BLaER1 treated with 17β-estradiol and CSF1 and Interleukin-3, amounts not matched to agents 10 nM and 100 nM (cell line): ENCODE data around the gene B3GAT1.
A peak's percentile ranks its signal among the peaks of the same experiment; 100 is the strongest.

Source experiments
- H3K27ac ChIP-seq, 11 experiments: shearing (Covaris generic); formaldehyde crosslinking; 2 replicates each; pipeline ENCODE4 v1.8.1; 2022
- H3K27me3 ChIP-seq, 11 experiments: shearing (Covaris generic); formaldehyde crosslinking; 2 replicates each; pipeline ENCODE4 v1.8.1; 2022
- H3K36me3 ChIP-seq, 11 experiments: shearing (Covaris generic); formaldehyde crosslinking; 2 replicates each; pipeline ENCODE4 v1.8.1; 2022
- H3K4me1 ChIP-seq, 10 experiments: shearing (Covaris generic); formaldehyde crosslinking; 2 replicates each; pipeline ENCODE4 v1.8.1; 2022
- H3K4me2 ChIP-seq, 11 experiments: shearing (Covaris generic); formaldehyde crosslinking; 2 replicates each; pipeline ENCODE4 v1.8.1; 2022
- H3K4me3 ChIP-seq, 10 experiments: shearing (Covaris generic); formaldehyde crosslinking; 2 replicates each; pipeline ENCODE4 v1.8.1; 2022
- H3K9ac ChIP-seq, 11 experiments: shearing (Covaris generic); formaldehyde crosslinking; 2 replicates each; pipeline ENCODE4 v1.8.1; 2022
- H3K9me3 ChIP-seq, 11 experiments: shearing (Covaris generic); formaldehyde crosslinking; replicated peaks in 1 of 11; 2 replicates each; pipeline ENCODE4 v1.8.1; 2022
- H4K20me1 ChIP-seq, 11 experiments: shearing (Covaris generic); formaldehyde crosslinking; 2 replicates each; pipeline ENCODE4 v1.8.1; 2022
- Cebpa-rat ChIP-seq, 11 experiments: shearing (Covaris generic); IDR thresholded peaks; 2 replicates each; pipeline ENCODE4 v1.8.1; 2022

Gene B3GAT1

DNA sequence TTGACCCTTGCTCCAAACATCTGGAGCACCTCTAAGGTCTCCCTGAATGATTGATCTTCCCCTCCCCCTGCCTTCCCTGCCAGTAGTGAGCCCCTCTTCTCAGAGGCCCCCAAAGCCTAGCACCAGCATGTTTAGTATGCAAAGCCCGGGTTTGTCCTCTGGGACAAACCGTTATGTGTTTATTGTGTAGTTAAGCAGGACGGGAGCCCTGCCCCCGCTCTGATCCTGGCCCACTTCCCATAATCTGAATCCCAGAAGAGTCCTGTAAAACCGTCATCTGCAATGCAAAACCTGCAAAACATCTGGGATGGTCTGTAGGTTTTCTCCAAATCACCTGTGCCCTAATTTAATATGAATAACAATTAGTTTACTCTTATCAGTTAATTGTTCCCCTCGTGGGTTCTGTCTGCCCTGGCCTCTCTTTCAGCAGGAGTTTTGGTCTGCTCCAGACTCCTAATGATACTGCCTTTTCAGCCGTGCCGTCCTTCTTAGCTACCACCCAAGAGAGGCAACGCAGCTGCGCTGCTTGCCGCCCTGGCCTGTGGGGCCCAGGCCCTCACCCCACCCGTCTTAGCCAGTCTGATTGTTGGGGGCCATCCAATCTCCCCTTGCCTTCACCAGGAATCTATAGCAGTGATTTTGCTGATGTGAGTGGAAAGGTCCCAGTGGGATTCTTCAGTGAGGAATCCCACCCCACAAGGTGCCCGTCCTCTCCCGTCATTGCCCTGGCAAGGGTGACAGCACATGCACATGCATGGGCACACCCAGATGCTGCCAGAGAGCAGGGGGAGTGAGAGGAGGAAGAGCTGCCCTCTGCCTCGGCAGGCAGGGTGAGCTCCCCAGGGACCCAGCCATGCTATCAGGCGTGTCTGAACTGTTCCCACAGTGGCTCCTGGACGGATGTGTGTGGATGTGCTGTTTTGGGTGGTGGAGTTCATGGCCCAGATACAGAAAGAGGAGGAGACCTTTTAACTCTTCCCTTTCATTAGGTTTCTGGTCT is 3.0 kb upstream of the B3GAT1 start:
- Histone ChIP-seq H3K4me3 (peak overlapping the region in 1 of 10 experiments; percentile 22; a peak in 1 of 20 replicates), H3K9ac (peak overlapping the region in 3 of 11 experiments; percentile 4 to 38 (median 24); a peak in 4 of 22 replicates), H3K9me3 (no peaks in the 10 kb centered on the region), H3K4me1 (peaks cover 27 to 67% (median 62%) of the 10 kb centered on the region in 10 experiments), H3K4me2 (peak overlapping the region in 10 of 11 experiments; percentile 12 to 96 (median 92); a peak in 18 of 22 replicates), H3K27me3 (peaks cover 26 to 69% (median 39%) of the 10 kb centered on the region in 11 experiments), H3K36me3 (no peaks in the 10 kb centered on the region), H4K20me1 (peaks cover 0 to 67% (median 51%) of the 10 kb centered on the region in 11 experiments; a peak in 19 of 22 replicates), H3K27ac (no peak overlapping the region)
- no peak for TF ChIP-seq Cebpa-rat (IDR thresholded peaks at IDR 0.05)

DNA sequence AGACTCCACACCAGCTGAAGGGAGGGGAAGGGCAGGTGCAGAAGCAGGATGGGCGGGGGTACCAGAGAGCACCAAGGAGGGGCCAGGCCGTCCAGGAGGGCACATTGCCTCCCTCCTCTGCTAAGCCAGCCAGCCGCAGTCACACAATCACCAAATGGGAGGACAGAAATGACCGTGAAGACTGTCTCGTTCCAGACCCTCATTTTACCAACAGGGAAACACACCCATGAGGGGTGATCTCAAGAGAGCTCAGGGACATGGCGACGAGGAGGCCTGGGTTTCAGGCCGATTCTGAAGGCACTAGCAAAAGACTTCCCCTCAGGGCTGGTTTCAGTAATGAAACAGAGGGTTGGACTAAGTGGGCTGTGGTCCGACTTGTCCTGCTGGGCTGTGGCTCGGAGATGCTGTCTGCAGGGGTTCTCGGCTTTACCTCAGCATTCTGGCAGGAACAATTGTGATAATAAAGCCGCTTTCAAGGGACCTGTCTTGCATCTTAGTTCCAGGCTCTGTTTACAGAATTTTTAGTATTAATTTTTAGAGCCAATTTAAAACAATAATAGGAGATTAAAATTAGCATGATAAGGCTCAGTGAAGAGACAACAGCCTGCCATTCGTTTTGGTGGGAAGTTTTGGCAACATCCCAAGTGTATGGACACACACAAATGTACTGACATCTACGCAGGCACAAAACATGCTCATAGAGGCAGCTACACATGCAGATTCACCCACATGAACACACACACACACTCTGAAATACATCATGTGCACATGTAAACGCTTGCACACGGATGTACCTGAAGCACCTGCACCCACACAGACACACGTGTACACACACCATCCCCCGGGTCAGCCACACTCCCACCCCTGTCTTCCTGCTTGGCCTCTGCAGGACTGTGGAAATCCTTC is 2.0 kb upstream of the B3GAT1 start:
- H3K36me3 ChIP-seq, result no peaks in the 10 kb centered on the region
- H3K4me3 ChIP-seq, result peak overlapping the region in 1 of 10 experiments; percentile 22; a peak in 1 of 20 replicates
- peak overlapping the region in 2 of 11 experiments; percentile 18 to 24; a peak in 2 of 22 replicates for H3K9ac ChIP-seq
- H3K9me3 ChIP-seq, result no peaks in the 10 kb centered on the region
- TF ChIP-seq Cebpa-rat (IDR thresholded peaks at IDR 0.05), result no peak
- peaks cover 36 to 79% (median 49%) of the 10 kb centered on the region in 11 experiments for H3K27me3 ChIP-seq
- H4K20me1 ChIP-seq, result peaks cover 0 to 76% (median 61%) of the 10 kb centered on the region in 11 experiments; a peak in 19 of 22 replicates
- H3K27ac ChIP-seq, result no peak overlapping the region
- H3K4me2 ChIP-seq, result peak overlapping the region in 10 of 11 experiments; percentile 80 to 96 (median 92); a peak in 19 of 22 replicates
- H3K4me1 ChIP-seq, result peaks cover 27 to 69% (median 62%) of the 10 kb centered on the region in 10 experiments

DNA sequence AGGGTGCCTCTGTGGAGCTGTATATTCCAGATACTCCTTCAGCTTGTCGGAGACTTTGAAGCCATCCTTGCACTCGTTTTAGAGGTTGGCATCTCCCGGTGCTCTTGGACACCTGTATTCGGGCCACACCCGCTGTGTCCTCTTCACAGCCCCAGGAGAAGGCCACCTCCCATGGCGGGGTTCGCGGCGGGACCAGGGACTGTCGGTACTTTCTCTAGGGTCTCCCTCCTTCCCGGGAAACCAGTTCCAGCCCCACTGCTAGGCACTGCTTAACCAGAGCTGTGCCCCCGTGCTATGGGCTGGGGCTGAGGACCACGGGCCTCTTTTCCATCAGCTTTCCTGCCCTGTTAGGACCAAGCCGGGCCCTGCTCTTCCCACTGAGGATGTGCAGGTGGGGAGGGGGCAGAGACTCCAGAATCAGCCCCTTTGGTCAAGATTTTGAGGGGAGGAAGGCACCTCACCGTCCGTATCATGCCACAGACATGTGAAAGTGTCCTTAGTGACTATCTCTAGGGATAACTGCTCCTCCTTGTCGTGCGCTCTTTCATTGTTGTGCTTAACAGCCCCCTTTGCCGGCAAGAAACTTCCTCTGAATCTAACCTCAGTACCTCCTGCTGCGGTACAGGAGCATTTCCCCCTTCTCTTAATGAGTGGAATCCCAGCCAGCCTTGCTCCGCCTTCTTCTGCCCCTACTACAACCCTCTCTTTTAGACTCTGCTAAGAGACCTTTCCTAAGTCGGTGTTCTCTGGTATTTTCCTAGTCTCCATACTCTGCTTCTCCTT is 1.2 kb upstream of the B3GAT1 start:
- Histone ChIP-seq H3K9me3 (no peaks in the 10 kb centered on the region), H3K4me1 (peaks cover 27 to 69% (median 62%) of the 10 kb centered on the region in 10 experiments), H3K4me3 (peak overlapping the region; percentile 41 to 68 (median 54); a peak in 17 of 20 replicates), H3K36me3 (no peaks in the 10 kb centered on the region), H3K27me3 (peaks cover 42 to 85% (median 54%) of the 10 kb centered on the region in 11 experiments), H3K4me2 (peak overlapping the region; percentile 77 to 96 (median 91)), H3K9ac (peak overlapping the region in 4 of 11 experiments; percentile 23 to 65 (median 46); a peak in 1 of 22 replicates), H3K27ac (no peak overlapping the region), H4K20me1 (peaks cover 0 to 82% (median 63%) of the 10 kb centered on the region in 11 experiments; a peak in 19 of 22 replicates)
- TF ChIP-seq Cebpa-rat (IDR thresholded peaks at IDR 0.05), result no peak

DNA sequence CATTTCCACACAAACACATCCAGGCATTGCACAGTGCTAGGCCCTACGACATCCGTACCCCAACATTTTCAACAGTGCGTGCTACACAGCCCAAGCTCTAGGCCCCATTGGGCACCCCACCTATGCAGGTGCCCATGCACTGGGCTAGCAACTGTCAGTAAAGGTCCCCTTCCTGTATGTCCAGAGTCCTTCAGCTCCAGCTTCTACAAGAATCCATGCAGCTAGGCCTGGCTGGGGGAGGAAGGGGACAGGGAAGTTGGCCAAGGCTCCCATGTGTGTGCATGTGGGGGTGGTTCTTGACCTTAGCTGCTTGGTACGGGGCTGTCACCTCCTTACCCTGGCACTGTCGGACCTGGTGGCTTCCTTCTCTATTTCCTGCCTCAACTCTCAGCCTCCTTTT is 1.3 kb downstream of the B3GAT1 start:
- TF ChIP-seq Cebpa-rat (IDR thresholded peaks at IDR 0.05), result no peak
- Histone ChIP-seq H4K20me1 (peaks cover 0 to 83% (median 61%) of the 10 kb centered on the region in 11 experiments; a peak in 19 of 22 replicates), H3K4me1 (peaks cover 31 to 59% (median 51%) of the 10 kb centered on the region in 10 experiments), H3K9ac (0 out of 22 replicates have a peak overlapping the region, but pooled peaks of 1 of the 11 experiments have one; percentile 28), H3K9me3 (no peaks in the 10 kb centered on the region), H3K27me3 (peaks cover 43 to 81% (median 57%) of the 10 kb centered on the region in 11 experiments), H3K36me3 (no peaks in the 10 kb centered on the region), H3K27ac (no peak overlapping the region), H3K4me3 (peak overlapping the region; percentile 53 to 72 (median 63); a peak in 14 of 20 replicates), H3K4me2 (peak overlapping the region; percentile 93 to 100 (median 99))

DNA sequence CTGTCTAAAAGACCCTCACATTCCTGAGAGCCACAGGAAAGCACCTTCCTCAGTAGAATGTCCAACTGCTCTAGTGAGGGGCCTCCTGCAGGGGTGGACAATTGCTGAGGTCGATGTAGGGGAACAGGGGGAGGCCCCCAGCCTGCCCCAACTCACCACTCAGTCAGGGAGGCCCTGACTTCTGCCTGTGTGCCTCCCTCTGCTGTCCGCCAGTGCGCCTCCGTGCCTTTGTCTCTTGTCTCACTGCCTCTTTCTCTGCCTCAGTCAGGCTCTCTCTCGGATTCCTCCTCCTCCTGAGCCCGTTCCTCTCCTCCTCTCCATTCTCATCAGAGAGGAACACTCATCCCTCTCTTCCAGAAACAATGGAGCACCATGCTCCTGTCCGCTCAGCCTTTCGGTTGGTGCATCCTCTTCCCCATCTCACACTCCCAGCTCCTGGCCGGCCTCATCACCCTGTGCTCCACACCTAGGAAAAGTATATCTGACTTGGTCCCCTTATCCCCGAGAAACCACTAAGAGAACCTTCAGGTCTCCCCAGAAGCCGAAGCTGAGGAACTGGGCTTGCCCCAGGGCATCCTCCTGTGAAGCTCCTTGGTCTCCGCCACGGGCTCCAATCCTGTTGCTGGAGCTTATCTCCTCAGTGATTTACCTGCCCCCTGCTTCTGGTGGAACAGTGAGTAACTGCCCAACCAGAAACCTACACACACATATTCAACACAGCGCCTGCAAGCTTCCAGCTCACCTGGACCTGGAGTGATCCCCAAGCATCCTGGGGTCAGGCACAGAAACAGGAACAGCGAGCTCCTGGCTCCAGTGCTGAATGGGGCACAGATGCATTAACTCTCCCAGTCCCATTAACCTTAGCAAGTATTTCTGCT is 2.3 kb downstream of the B3GAT1 start:
- H3K27ac ChIP-seq, result no peak overlapping the region
- H3K9me3 ChIP-seq, result no peaks in the 10 kb centered on the region
- H3K27me3 ChIP-seq, result peaks cover 43 to 71% (median 57%) of the 10 kb centered on the region in 11 experiments
- no peak for TF ChIP-seq Cebpa-rat (IDR thresholded peaks at IDR 0.05)
- H3K36me3 ChIP-seq, result no peaks in the 10 kb centered on the region
- H3K4me1 ChIP-seq, result peaks cover 31 to 51% (median 43%) of the 10 kb centered on the region in 10 experiments
- peak overlapping the region in 4 of 11 experiments; percentile 96 to 99 (median 98); a peak in 5 of 22 replicates for H3K4me2 ChIP-seq
- H3K4me3 ChIP-seq, result no peak overlapping the region
- peaks cover 0 to 83% (median 51%) of the 10 kb centered on the region in 11 experiments; a peak in 19 of 22 replicates for H4K20me1 ChIP-seq
- H3K9ac ChIP-seq, result no peak overlapping the region

DNA sequence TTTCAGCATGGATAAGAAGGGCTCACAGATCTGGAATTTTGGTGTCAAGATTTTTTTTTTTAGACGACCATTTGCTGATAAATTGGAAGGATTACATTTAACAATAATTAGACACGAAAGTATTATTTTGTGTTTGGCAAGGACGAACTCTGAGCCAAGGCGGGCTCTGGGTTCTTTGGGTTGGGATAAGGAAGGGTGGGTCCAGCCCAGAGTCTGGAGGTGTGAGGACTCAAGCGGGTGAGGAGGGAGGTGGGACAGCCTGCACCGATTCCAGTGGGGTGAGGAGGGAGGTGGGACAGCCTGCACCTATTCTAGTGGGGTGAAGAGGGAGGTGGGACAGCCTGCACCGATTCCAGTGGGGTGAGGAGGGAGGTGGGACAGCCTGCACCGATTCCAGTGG is 4.1 kb downstream of the B3GAT1 start:
- peaks cover 0 to 75% (median 34%) of the 10 kb centered on the region in 11 experiments; a peak in 18 of 22 replicates for H4K20me1 ChIP-seq
- no peaks in the 10 kb centered on the region for H3K36me3 ChIP-seq
- H3K4me2 ChIP-seq, result no peak overlapping the region
- H3K27me3 ChIP-seq, result peaks cover 35 to 52% (median 45%) of the 10 kb centered on the region in 11 experiments
- no peaks in the 10 kb centered on the region for H3K9me3 ChIP-seq
- peaks cover 19 to 34% (median 24%) of the 10 kb centered on the region in 10 experiments for H3K4me1 ChIP-seq
- TF ChIP-seq Cebpa-rat (IDR thresholded peaks at IDR 0.05), result no peak
- H3K9ac ChIP-seq, result no peak overlapping the region
- no peak overlapping the region for H3K4me3 ChIP-seq
- no peak overlapping the region for H3K27ac ChIP-seq

DNA sequence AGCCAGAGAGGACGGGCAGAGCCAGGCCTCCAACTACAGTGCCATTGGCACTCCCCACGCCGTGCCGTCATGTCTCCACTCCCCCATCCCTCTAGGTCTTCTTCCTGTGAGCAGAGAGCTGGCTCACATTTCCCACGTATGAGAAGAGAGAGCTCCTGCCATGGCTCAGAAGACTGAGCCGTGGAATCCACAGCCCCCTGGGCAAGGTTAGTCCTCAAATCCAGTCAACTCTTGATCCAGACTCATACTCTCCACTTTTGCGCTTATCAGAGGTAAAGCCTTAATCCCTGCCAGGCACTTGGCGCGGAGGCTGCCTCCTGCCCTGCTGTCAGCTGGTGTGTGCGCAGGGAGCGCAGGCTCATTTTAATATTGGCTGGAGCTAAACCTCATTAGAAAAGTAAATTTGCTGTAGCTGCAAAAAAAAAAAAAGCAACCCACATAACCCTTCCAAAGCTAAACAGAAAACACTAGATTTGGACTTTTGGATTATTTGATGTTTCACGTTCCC is 4.7 kb downstream of the B3GAT1 start:
- Histone ChIP-seq H3K27me3 (peaks cover 30 to 47% (median 40%) of the 10 kb centered on the region in 11 experiments), H3K4me1 (peaks cover 13 to 34% (median 19%) of the 10 kb centered on the region in 10 experiments), H3K9ac (no peak overlapping the region), H3K27ac (no peak overlapping the region), H4K20me1 (peaks cover 0 to 69% (median 29%) of the 10 kb centered on the region in 11 experiments; a peak in 17 of 22 replicates), H3K4me2 (no peak overlapping the region), H3K9me3 (no peaks in the 10 kb centered on the region), H3K36me3 (no peaks in the 10 kb centered on the region), H3K4me3 (no peak overlapping the region)
- no peak for TF ChIP-seq Cebpa-rat (IDR thresholded peaks at IDR 0.05)
